Right renal cortex interstitium (tissue), 3 donors: ENCODE measurements around the gene SPNS3. TPM values are rescaled to one million over a fixed set of nuclear protein-coding genes. Genes with fewer than 3 reads are reported as not detected.

Experiments
- DNase-seq, 3 donors: peaks; one replicate each; pipeline ENCODE4 v3.0.0-alpha.2; 2013; ENCODE audit warnings: low read depth in 3 of 3, low spot score in 2 of 3
- polyA plus RNA-seq, 3 donors: library from polyadenylated mRNA; unstranded; fragments of 120-200 nt; gene quantifications; one replicate each; pipeline ENCODE4 v1.2.1, GENCODE V29; 2013; ENCODE audit not compliant: insufficient read length in 3 of 3

The SPNS3 gene
- polyA plus RNA-seq, 3 donors: 1.5 to 2.4 (median 1.9) TPM

DNA sequence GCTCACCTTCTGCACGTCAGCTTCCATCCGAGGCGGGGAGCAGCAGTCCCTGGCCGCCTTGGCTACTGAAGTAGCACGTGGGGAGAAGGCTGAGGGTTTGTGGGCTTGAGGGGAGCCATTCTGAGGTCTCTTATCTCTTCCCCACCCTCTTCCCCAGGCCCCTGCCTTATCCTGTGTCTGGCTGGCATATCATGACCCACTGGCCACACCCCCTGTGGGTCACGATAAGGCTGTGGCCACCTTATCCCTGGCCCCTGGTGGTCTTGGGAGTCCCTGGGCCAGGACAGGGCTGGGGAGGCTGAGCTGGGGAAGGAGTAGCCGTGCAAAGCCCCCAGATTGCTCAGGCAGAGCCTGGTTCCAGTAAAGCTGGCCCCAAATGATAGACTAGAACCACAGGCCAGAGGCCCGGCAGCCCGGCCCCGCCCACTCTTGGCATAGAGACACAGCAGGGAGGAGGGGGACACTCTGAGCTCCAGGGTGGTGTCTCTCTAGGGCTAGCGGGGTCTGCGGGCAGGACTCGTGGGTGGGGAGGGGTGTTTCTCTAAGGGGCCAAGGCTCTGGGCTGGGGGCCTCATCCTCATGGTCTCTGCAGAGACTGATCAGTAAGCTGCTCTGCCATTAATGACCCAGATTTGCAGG, 72.6 kb downstream of the SPNS3 start:
- no peak for DNase-seq

DNA sequence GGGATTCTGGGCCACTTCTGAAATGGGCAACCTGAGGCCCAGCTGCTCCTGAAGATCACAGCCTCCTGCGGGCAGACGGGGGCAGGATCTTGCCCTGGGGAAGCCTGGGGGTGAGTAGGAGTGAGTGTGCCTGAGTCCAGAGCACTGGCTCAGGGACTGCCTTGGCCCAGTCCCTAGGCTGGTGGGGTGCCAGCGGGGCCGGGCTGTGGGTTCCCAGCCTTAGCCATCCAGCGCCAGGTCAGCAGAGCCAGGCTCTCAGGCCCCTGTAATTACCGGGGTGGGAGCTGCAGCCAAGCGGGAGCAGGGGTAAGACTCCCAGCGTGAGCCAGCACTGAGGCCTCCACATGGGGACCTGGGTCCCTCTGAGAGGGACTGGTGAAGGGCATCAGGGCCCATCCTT, 73.2 kb downstream of the SPNS3 start:
- DNase-seq: no peak

DNA sequence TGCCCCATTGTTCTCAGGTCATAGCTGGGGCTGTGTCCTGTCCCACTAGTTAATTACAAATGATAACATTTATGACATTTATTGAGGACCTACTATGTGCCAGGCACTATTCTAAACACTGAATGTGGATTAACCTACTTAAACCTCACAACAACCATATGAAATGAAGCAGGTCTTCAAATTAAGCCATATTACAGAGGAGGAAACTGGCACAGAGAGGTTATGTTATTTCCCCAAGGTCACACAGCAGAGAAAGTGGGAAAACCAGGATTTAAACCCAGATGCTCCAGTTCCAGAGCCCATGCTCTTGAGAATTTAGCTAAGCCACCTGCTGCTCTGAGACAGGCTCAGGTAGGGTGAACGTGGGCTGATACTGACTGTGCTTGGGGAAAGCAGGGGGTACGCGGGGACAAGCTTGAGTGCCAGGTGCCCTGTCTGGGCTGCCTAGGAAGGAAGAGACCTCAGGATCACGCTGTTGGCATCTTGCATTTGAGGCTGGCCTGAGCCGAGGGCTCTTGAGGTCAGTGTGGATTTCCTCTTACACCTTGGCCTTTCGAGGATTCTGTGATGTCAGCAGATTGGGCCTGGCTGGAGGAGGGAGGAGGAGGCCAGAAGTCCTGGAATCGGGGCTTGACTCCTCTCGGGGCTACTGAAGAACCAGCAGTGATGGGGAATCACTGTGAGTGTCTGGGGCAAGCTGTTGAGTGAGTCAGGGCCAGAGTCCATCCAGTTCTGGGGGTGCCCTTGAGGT, 73.8 kb downstream of the SPNS3 start:
- DNase-seq: no peak

DNA sequence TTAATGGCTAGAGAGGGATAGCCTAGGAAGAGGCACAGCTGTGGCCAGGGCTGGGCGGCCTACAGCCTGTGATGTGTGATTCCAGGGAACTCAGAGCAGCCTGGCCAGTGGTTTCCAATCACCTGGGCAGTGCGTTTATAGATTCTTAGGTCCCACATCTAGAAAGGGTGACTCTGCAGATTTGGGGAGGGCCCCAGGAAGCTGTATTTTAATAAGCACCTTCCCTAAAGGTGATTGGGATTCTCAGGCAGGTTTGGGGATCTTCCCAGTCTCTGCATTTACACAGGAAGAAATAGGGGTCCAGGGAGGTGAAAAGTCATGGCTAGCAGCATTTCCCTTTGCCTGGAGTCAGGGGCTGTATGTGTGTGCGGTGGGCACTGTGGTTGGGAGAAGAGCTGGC, 74.5 kb downstream of the SPNS3 start:
- no peak for DNase-seq

DNA sequence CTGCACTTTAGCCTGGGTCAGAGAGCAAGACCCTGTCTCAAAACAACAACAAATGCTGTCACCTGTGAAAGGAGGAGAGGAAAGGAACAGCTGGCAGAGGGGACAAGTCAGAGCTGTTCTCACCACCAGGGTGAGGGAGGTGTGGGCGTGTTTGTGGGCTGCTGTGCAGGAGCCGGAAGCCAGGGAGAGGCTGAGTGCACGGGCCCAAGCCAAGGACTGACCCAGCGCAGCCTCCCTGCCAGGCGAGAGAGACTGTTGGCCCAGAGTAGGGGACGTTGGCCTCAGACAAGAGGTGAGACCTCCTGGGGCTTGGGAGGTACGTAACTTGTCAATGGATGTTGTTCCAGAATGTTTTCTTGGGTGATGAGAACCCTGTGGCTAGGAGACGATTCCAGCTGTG, 75.7 kb downstream of the SPNS3 start:
- DNase-seq: no peak

DNA sequence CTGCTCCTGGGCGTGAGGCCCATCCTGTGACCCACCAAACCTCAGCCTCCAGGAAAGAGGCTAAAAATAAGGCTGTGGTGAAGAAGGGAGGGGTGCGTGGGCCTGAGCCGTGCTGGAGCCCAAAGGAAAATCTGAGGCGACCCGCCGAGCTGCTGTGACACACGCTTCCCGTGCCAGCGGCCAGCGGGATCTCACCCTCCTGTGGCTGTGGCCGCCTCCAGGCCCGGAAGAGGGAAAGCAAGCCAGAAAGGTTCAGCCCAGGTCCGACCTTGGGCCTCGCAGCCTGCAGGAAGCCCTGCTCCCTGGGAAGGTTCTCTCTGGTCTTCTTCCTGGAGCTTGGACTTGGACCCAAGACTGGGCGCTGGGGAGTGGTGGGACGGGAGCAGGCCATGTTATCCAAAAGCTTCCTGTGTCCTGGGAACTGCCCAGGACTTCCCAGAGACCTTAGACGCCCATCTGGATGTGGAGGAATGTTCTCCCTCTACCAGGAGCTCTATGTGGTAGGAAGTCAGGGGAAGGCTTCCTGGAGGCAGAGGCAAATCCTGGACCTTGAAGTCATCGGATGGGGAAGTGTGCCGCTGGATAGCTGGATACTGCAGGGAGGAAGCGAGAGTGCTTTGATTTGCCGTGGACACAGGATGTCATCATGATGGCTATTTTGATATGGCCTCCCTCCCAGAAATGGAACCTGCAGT, 76.3 kb downstream of the SPNS3 start:
- DNase-seq: no peak

DNA sequence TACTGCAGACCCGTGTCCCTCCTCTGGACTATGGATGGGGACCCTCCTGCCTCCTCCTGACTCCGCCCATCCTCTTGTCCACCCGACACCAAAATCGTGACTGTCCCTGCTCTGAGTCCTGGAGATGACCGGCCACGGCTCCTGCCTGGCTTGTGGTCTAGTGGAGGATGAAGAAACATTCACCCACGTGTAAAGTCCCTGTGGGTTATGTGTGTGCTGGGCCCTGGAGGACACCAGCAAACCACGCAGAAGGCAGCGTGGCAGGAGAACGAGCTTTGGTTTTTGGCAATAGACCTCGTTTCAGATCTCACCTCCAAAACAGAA, 76.8 kb downstream of the SPNS3 start:
- no peak for DNase-seq

DNA sequence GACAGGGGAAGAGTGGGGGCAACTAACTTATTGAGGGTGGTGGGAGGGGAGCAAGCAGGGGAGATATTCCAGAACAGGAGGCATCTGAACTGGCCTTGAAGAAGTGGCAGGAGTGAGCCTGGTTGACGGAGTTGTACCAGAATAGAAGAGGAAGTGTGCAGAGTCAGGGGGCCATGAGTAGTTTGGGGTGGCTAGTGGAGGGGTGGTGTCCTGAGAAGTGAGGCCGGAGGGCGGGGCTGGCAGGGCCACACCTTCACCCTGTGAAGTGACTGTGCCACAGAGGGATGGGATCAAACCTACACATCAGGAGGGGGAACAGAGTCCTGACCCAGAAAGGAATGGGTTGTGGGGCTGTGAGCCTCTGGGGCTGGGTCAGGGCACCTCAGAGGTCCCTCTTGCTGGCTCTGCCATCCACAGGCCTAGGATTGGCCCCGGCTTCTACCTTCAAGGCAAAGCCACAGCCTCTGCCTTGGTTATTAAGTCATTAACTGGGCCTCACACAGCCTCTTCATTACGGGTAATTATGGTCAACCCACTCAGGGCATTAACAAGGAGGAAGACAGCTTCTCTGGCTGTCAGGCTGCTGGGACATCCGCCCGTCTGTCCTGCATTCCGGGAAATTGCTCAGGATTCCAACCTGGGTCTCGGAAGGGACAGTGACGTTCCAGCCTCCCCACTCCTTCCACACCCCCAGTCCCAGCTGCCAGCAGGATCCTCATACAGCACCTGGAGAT, 77.6 kb downstream of the SPNS3 start:
- DNase-seq: no peak

DNA sequence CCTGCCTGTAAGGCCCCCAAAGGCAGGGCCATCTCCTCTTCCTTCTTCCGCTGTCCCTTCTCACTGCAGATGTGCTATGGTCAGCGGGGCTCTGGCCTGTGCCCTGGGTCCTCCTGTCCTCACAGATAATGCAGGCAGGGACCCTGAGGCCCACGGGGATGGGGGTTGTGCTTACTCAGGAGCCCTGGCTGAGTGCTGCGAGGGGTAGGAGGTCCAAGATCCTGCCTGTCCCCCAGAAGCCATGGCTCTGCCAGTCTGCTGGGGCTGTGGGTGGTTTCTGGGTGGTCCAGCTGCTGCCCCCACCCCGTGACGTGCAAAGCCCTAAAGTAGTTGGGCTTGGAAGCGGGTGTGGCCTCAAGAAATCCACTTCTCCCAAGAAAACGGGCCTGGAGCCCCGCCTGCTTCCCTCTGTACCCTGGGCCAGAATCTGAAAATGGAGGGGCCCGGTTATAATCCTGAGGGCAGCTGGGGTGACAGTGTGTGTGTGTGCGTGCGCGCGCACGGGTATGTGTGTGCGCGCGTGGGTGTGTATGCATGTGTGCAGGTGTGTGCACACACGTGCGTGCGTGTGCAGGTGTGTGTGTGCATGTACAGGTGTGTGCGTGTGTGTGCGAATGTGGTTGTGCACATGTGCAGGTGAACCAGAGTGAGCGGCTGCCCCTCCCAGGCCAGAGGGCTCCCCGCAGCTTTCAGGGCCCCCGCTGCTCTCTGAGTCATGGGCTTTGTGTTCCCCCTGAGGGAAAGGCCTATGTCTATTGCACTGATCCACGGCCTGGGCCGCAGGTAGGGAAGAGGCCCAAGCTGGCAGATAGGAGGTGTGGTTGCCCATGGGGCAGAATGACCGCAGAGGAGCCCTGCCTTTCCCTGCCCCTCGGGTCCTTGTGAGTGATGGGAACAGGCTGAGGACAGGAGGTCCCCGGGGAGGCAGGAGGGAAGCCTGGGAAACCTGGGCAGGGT, 78.7 kb downstream of the SPNS3 start:
- no peak for DNase-seq

DNA sequence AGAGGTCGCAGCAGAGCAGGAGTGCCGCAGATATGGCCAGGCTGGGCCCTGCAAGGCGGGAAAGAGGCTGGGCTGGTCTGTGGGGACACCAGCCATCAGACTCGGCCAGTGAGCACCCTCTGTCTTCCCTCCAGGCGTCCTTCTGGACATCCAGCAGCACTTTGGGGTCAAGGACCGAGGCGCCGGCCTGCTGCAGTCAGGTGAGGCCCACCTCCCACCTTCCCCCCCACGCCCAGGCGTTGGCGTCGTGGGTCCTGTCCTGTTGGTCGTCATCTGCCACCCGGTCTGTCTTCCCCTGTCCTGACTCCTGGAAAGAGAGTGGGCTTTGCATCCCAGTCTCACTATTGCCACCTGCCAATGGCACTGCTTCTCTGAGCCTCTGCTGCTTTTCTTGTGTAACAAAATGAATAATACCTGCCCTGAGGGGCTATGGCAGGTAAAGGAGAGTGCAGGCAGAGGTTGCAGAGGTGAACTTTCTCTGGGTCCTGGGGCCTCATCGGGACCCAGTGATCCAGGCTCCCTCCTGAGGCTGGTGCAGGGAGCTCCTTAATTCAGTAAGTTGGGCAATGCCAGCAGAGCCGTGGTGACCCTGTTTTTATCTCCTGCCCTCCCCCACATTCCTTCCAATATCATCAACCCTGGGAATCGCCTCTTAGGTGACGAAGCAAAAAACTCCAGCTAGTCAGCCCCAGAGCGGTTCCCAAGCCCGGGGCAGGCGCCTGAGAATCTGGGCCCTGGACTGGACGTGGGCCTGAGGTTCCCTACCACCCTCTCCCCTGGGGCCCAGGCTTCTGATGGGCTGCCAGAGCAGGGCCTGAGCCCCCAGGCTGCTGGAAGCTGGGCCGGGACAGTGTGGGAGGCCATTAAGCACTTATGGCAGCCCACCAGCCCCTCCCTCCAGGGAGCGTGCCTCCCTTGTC, 79.6 kb downstream of the SPNS3 start:
- DNase-seq: no peak

DNA sequence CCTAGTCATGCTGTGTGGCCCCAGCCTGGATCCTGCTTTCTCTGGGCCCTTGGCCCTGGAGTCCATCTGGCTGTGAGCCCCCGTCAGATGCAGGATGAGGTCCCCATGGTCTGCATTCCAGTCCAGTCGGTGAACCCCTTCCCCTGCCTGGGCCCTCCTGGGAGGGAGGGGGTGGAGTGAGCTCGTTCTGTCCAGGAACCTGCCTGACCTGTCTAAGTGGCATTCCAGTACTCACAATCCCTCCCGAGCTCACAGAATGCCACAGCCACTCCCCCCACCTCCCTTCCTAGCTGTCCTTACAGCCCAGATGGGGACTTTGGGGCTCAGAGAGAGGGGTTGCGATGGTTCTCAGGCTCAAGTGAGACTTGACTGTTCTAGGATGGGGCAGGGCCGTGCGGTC, 80.5 kb downstream of the SPNS3 start:
- DNase-seq: no peak

DNA sequence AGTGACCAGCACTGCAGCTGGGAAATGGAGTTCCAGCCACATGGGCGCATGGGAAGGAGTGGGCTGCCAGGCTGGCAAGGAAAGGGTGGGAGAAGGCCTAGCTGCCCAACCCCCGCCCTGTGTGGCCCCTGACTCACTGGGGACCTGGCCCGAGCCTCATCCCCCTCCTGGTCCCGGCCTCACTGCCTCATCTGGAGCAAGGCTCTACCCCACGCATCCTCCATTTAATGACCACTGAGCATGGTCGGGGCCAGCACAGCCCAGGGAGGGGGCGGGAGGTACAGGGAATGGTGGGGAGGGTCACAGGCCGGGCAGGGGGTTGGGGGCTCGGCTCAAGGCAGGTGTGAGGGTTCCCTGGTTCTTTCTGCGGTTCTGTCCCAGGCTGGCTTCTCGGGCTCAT, 81.0 kb downstream of the SPNS3 start:
- no peak for DNase-seq

DNA sequence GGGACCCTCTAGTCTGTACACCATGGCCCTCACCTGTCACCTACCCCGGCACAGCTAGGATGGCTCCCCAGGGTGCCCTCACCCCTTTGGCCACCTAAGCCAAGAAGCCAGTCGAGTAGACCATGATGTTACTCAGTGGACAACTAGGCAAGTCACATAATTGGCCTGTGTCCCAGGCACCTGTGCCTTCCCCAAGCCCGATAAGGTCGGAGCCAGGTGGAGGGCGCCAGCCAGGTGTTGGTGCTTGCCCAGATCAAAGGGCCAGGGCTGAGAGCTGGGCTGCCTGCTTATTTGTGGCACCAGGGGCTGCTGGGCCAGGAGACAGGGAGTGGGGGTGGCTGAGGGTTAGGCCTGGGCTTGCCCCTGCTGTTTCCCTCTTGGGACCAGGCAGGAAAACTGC, 81.8 kb downstream of the SPNS3 start:
- DNase-seq: no peak

DNA sequence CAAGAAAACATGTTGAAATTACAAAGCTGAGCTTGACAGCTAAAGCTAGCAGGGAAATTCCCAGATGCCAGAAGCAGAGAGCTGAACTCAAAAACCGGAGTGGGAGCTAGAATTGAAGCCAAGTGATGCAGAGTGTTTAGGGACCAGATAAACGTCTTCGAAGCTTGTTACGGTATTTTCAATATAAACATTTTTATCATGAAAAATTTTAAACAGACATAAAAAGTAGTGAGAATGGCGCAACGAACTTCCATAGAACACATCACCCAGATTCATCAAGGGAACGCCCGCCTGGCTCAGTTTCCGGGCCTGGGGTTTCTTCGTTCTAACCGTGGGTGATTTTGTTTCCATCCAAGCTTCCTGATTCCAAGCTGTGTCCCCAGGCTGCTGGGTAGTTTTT, 83.0 kb downstream of the SPNS3 start:
- DNase-seq: no peak

DNA sequence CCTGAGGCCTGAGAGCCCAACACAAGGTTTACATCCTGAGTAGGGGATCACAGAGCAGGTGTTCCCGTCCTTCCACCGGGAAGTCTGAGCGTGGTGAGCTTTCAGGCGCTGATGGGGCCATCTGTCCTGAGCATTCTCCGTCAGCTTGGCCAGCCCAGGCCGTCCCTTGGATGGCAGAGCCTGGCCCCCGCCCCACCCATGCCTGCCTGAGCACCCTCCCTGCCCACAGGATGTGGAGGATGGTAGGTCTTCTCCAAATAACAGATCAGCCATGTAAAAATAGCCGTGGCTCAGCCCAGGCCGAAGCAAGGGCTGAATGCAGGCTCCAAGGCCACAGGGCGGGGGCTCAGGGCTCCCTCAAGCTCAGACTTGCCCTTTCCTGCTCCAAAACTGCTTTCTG, 85.2 kb downstream of the SPNS3 start:
- DNase-seq: no peak

DNA sequence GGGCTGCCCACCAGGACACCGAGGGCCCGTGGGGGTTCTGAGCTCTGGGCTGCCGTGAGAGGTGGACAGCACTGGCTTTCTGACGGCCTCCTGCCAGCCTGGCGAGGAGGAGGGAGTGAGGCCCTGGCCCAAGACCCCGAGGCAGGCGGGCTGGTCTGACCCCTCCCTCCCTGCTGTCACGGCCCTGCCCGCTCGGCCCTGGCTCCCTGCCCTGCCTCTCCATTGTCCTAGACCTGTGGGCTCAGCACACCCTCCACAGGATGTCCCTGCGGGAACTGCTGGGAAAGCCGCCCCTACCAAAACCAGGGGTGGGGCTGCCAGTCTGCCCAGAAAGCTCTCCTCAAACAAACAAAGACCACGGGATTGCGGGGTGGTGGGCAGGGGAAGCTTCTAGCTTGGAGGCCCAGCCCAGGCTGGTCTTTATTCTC, 85.6 kb downstream of the SPNS3 start:
- DNase-seq: no peak

DNA sequence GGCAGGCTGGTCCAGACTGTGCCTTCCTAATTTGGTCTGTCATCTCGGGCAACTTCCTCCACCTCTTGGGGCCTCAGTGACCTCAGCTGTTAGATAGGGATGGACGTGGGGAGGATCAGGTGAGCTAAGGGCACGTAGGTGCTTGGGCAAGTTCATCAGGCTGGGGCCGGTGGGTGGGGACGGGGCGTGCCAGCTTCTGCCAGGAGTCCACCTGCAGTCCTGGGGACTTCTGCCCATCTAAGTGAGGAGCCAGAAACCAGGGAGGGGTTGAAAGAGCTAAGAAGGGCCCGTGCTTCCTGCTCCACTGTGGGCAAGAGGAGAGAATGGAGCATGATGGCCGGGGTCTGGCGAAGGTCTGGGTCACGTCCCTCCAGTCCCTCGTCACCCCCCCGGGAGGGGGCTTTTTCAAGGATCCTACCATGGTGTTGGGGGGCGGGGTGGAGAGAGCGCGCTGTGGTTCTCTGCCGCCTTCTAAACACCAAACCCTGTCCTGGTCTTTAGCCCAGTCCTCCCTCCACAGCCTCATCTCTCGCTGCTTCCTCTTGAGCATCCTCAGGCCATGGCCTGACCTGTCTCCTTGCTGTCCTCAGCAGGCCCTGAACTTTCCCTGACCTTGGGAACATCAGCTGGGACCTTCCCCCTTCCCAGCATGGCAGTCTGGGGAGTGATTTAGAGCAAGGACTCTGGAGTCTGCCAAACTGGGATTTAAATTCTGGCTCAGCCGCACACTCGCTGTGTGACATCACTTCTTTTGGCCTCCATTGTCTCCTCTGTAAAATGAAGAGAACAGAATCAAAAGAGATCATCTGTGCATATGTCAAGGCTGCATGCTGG, 86.5 kb downstream of the SPNS3 start:
- no peak for DNase-seq

DNA sequence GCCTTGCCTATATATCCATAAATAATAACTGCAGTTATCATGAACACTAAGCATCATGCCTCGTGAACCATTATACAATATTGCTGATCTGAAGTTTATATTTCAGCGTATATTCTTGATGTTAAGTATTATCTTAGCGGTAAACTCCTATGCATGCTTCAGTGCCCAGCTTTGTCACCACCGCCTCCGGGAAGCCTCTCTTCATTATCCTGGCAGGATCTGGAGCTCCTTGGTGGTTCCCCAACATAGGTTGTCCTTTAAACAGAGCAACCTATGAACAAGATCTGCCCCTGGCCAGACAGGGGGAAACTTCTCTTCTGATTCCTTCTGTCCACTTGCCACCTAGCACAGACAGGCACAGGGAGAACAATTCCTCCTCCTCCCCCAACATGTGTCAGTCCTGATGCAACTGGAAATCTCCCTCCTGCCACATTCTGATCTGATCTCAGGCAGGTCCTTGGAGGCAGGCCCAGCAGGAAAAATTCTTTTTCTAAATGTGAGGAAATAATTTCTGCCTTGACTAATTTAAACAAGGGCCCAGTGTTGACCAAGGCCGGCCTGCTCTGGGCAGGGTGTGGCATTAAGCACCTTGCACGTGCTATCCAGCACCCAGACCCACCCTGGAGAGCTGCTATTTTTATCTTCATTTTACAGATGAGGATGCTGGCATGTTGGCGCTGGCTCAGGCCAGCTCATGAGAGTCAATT, 87.3 kb downstream of the SPNS3 start:
- no peak for DNase-seq
